ENCODE results near the gene CFAP53.
A peak's percentile ranks its signal among the peaks of the same experiment; 100 is the strongest.
"Not testable (repeated sequence)": the region's sequence is repeated elsewhere in the genome, so short reads cannot be mapped to it uniquely, and the experiment has no call there.

Gene CFAP53

GRCh38 chr18:50268022-50268747 lies 1.9 kb upstream of the CFAP53 start:
- no peak for DNase-seq

DNA sequence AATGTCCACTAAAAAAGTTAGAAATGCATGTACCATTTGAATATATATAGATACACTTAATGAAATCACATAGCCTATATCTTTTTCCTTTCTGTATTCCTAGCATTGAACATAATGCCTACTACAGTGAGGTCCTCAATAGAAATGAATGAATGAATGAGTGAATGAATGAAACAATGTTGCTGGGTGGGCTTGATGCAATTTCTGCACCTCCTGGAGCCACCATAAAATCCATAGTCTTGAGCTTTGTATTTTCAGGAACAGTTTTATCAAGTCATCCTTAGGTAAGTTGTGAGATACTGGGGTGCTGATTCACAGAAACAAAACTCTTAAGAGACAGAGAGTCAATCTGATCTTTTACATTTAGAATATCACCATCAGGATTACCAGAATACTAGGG lies 3.3 kb downstream of the CFAP53 start:
- DNase-seq = no peak

DNA sequence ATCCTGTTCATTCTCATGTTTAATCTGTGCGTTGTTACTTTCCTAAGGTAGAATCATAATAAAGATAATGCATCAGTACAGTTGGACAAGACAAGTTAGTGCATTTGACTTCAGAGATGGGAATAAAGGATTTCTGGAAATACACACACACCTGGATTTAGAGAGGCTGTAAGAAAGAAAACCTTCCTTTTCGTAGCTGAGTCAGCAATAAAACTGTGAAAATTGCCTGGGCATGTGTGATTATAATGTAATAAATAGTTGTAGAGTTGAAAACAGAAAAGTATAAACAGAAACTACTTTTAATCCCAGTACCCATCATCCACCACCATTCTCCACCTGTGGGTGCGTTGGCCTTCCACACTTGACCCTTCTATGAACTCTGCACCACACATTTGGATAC lies 15.4 kb downstream of the CFAP53 start:
- DNase-seq = no peak

- no peak for DNase-seq
These were observed 16.7 kb downstream of the CFAP53 start for GRCh38 chr18:50249576-50249975.

DNA sequence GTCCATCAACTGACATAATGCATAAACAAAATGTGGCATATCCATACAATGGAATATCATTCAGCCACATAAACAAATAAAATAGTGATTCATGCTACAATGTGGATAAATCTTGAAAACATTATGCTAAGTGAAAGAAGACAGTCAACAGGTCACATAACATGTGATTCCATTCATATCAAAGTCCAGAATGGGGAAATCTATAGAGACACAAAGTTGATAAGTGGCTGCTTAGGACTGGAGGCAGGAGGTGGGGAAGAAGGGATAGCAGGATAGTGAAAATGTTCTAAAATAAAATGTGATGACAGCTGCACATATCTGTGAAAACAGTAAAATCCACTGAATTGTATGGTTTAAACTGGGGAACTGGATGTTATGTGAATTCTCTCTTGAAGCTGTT lies 18.7 kb downstream of the CFAP53 start:
- no peak for DNase-seq

DNA sequence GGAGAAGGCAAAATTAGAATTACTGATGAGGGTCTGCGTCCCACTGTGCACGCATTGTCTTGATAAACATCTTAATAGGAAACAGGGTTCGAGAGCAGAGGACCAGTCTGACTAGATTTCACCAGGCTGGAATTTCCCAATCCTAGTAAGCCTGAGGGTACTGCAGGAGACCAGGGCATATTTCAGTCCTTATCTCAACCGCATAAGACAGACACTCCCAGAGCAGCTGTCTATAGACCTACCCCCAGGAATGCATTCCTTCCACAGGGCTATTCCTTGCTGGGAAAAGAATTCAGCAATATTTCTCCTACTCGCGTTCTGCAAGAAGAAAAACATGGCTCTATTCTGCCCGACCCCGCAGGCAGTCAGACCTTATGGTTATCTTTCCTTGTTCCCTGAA lies 24.5 kb downstream of the CFAP53 start:
- DNase-seq = not testable (repeated sequence)

GRCh38 chr18:50240080-50240563 lies 26.2 kb downstream of the CFAP53 start:
- DNase-seq = no peak

- no peak for DNase-seq
These were observed 33.9 kb downstream of the CFAP53 start for GRCh38 chr18:50232419-50232818.

DNA sequence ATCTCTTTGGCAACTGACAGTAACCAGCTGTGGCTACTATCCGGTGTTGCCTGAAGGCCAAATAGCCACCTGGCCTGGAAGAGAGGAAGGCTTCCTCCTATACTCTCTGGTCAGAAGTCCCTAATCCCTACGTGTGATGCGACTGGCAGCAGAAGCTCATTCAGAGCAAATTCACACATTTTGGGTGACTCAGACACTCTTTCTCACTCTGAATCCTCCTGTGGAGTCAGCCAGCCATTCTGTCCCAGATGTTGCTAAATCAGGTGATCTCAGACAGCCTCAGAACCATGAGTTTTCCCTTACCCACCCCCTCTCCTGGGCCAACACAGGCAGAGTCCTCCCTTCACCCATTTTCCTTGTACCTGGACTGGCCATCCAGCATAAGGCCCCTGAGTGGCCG lies 34.7 kb downstream of the CFAP53 start:
- DNase-seq = no peak

GRCh38 chr18:50220249-50220648 lies 46.0 kb downstream of the CFAP53 start:
- DNase-seq = not testable (repeated sequence)

DNA sequence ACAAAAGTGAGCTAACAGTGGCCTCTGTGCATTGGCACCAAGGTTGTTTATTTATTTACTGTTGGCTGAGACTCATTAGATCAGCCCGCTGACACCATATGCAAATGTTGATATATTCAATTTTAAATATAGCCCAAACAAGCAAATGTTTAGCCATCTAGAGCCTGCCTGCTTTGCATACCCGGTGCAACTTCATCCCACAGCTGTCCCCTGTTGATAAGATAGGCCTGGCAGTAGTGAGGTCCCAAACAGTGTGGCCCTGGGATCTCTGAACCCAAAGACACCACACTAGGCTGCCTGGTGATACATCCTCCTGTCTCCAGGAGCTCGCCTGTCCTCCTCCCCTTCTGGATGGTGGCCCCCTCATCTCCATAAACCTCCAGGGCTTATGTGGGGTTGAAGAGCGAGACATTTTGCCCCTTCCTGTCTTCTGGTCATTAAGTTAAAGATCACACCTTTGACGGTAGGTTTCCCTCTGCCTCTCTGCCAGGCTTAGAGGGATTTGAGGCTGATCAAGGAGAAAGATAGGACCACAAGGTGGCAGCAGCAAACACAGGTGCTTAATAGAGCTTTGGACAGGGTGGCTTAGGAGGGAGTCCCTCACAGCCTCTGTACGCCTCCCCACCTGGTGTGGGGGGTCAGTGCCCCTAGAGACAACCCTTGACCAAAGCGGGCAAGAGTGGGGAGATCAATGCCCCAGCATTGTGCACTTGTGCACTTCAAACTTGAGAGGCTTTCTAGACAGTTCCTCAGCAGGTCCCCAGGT lies 47.7 kb downstream of the CFAP53 start:
- no peak for DNase-seq

- no peak for DNase-seq
These were observed 57.0 kb downstream of the CFAP53 start for GRCh38 chr18:50209311-50209710.

DNA sequence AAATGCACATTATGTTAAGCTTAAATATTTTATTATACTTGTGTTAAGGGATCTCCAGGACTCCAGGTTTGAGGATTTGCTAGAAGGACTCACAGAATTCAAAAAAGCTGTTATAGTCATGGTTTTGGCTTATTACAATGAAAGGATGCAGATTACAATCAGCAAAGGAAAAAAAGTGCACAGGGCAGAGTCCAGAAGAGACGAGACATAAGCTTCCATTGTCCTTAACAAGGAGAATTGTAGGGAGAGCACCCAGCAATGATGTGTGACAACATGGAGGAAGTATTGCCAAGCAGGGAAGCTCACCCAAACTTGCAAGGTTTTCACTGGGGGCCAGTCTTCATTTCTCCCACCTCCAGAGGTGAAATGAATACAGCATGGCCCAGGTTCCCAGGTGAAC lies 58.6 kb downstream of the CFAP53 start:
- no peak for DNase-seq

DNA sequence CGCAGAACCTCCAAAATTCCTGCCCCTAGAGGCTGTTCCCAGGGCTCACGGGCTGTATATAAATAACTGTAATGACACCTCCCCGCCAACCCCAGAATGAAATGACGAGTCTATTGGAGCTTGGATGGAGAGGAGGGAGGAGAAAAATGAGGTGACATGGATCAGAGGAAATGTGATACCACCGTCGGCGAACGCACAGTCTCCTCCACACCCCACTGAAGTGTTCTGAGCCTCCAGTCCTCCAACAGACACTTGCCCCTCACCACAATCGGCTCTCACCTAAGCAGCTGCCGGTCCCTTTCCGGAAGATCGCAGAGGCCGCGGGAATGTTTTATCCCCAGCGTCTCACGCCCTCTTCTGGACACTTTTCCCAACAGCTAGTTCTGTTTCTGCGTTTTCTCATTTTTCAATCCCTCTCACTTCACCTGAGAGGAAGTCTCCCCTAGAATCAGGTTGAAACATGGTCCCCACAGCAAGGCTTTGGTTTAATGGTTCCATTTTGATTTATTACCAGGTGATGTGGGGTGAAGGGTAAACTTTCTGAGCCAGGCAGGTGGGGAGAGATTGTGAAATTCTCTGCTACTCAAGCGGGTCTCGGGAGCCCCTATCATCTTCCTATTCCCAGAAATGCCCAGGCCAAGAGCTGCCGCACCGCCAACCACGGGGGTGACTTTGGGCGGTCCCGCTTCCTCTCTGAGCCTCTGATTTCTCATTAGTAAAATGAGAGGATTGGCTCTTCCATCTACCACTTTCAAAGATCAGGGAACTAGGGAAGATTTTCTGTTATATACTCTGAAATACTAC lies 62.3 kb downstream of the CFAP53 start:
- DNase-seq = peak; percentile 55 to 67

- no peak for DNase-seq
These were observed 64.7 kb downstream of the CFAP53 start for GRCh38 chr18:50201476-50202018.

GRCh38 chr18:50199921-50200320 lies 66.4 kb downstream of the CFAP53 start:
- DNase-seq = no peak

- DNase-seq = no peak
These were observed 66.9 kb downstream of the CFAP53 start for GRCh38 chr18:50199346-50199855.

DNA sequence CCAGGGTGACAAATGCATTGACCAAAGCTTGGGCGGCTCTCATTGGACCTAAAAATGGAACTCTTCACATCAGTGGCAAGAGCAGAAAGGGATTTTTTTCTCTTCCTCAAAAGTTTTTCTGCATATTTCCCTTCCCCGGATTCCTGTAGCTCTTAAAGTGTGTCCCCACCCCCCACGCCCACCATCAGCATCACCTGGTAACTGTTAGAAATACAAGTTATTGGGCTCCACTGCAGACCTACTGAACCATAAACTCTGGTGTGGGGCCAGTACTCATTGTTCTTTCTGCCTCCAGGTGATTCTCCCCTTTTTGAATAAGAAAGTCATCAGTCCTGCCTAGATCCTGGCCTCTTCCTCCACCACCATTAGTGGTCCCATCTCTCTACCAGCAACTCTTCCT lies 70.0 kb downstream of the CFAP53 start:
- DNase-seq = no peak

DNA sequence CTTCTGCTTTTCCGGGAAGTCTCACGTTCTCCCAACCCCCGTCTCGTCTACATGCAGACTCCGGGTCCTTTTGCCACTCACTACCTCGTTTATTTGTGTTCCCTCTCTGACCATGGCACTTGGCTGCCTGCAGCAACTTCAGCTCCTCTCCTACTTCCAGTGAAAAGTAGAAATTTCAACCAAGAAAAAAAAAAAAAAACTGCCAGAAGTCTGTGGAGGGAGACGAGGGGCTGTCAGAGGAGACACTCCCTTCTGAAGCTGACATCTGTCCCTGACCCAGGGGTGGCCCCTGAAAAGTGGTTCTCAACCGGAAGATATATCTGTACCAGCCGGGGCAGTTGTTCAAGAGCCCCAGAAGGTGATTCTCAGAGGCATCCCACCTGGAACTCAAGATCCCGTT lies 70.6 kb downstream of the CFAP53 start:
- no peak for DNase-seq

DNA sequence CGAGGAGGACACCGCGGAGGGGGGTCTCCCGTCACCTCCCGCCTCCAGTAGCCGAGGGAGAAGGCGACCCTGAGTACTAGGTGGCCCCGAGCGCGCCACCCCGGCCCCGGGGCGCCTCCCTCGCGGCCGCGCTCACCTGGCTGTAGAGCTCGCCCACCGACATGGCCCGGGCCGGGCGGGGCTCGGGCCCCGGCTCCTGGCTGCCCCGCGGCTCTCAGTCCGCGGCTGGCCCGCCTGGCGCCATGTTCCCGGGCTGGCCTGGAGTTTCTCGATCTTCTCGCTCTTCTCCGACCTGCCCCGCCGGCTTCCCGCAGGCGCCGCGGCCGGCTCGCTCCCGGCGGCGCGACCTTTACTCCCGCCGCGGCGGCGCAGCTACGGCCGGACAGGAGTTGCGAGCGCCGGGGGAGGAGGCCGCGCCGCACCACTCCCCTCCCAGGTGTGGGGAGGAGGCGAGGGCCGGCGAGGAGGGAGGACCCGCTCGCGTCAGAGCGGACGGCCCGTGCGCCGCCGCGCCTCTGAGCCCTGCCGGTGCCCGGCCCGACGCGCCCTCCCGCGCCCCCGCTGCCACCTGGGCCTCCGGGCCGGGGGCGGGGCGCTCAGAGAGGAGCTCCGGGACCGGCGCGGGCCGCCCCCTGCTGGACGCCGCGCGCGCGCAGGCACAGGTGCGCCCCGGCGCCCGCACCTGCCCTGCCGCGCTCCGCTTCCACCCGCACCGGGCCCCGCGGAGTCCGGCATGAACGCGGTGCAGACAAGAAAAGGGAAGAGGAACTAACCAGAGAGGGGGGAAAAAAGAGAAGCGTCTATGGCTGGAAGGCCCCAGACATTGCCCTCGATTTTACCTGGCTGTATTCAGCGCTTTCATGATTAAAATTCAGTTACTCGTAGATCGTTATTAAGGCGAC lies 71.4 kb downstream of the CFAP53 start, which contains the start of gene MYO5B:
Gene MYO5B, minus strand, starts transcription at position 517 of the 902 bp plus-strand sequence. Its CDS starts 354 bp downstream, at position 163.
- peak; percentile 44 for DNase-seq

DNA sequence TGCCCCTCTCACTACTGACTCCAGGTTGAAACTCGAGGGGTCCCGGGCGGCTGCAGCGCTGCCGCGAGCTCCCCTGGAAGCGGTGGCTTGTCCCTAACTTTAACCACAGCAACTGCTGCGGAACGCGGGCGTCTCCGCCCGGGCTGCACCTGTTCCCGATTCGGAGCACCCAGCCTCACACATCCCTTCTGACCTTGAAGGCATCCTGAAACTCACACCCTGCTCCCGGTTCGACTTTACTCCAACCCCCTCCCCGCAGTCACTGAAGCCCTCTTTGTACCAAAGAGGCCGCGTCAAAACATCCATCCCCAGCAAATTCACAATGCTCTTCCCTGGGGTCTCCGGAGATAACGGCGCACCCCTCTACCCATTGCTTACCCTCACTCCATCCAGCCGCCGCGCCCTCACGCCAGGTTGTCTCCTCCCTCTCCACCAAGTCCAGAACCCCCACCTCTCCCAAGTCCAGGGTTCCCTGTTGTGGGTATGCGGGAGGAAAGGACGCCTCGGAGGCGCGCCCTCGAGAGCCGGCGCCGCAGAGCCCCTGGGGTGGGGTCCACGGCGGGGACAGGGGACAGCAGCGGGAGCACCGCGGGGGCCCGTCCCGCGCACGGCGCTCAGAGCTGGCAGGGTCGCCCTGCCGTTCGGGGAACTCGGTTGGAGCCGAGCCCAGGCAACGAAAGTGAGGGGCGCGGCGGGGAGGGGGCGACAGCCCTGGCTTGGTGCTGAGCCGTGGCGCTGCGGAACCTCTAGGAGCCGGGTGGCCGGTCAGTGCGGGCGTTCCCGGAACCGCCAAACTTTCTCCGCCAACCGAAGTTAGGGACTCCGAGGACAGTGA lies 72.3 kb downstream of the CFAP53 start:
- DNase-seq = no peak

Measured in NCI-H2081 (cell line).